Spleen (tissue), 7 donors: ENCODE data around the gene EDNRA.

Experiments used
- POLR2A ChIP-seq, 3 donors: fragments of 450-650 bp; IDR thresholded peaks; one replicate each; pipeline ENCODE4 v1.5.1; 2017; ENCODE audit warnings: antibody characterized with exemption in 3 of 3, mild to moderate bottlenecking in 1 of 3
- POLR2AphosphoS5 ChIP-seq, 3 donors: sonication (generic); formaldehyde crosslinking; IDR thresholded peaks; one replicate each; pipeline ENCODE4 v1.5.1; 2017; ENCODE audit warnings: antibody characterized with exemption in 3 of 3
- TF ChIP-seq, protein P1 (sequence below), 11 experiments: fragments of 200-600 bp in 7 of 11; fragments of 450-650 bp in 4 of 11; sonication (generic) in 4 of 11; IDR thresholded peaks in 8 of 11; conservative IDR thresholded peaks in 3 of 11; 1 replicate in 7 of 11; 2 replicates in 4 of 11; pipeline versions ENCODE4 v1.4.0 to v1.8.0; 2016 to 2021; ENCODE audit warnings: antibody characterized with exemption in 11 of 11, inconsistent platforms in 4 of 11, mild to moderate bottlenecking in 1 of 11
- donor health status: DM: no; HTN: no; CAD: no; lungs with moderate emphysema.
- donor health status: DM: no; HTN: no; CAD: no.
- donor health status: DM: no; HTN: no; CAD: no.

DNA sequence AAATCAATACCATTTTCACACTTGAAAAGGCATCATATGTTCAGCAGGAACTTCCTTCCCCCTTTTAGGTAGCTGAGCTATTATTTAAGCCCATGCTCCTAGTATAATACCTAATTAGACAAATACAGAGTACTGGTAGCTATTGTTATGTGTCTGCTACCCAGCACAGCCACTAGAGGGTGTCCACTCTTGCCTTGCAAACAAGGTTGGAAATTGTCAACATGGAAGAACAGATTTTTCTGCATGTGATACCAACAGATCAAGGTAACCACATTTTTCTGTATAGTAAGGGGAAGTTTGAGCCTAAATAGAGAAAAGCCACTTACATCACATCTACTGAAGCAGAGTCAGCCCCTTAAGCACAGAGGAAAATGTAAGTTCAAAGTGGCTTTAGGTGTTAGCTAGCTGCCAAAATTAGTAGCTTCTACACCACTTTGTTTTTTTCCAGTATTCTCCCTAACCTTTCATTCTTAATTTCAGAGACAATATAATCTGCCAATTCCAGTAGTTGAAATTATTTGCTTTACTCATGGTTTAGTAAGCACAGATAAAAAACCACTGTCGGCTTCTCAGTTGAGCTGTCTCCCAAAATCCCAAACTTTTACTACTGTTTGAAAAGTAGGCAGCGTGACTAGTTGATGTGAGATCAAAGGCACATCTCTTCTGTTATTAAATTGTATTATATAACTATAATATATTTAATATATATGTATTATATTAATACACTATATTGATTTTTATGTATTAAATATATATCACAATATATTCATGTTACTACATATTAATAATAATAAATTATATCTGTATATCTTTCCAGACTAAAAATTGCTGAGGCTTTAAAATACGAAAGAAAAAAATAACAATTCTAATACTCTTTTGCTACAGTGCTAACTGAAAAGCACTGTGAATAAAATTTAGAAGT is 38.2 kb downstream of the EDNRA start:
- TF ChIP-seq, protein P1, sequence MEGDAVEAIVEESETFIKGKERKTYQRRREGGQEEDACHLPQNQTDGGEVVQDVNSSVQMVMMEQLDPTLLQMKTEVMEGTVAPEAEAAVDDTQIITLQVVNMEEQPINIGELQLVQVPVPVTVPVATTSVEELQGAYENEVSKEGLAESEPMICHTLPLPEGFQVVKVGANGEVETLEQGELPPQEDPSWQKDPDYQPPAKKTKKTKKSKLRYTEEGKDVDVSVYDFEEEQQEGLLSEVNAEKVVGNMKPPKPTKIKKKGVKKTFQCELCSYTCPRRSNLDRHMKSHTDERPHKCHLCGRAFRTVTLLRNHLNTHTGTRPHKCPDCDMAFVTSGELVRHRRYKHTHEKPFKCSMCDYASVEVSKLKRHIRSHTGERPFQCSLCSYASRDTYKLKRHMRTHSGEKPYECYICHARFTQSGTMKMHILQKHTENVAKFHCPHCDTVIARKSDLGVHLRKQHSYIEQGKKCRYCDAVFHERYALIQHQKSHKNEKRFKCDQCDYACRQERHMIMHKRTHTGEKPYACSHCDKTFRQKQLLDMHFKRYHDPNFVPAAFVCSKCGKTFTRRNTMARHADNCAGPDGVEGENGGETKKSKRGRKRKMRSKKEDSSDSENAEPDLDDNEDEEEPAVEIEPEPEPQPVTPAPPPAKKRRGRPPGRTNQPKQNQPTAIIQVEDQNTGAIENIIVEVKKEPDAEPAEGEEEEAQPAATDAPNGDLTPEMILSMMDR (IDR thresholded peaks at IDR 0.05 in 8 of 11, conservative IDR thresholded peaks at IDR 0.05 in 3 of 11), result peak in 10 of 11 experiments; percentile 25 to 66 (median 52)
- TF ChIP-seq POLR2A (IDR thresholded peaks at IDR 0.05), result no peak
- no peak for TF ChIP-seq POLR2AphosphoS5 (IDR thresholded peaks at IDR 0.05)
